ENCODE measurements around the gene RHOB. TPM values are rescaled to one million over a fixed set of nuclear protein-coding genes. Genes with fewer than 3 reads are reported as not detected.

Gene RHOB
- total RNA-seq, 2 experiments from 2014 or later: 25.9 to 26.6 TPM

DNA sequence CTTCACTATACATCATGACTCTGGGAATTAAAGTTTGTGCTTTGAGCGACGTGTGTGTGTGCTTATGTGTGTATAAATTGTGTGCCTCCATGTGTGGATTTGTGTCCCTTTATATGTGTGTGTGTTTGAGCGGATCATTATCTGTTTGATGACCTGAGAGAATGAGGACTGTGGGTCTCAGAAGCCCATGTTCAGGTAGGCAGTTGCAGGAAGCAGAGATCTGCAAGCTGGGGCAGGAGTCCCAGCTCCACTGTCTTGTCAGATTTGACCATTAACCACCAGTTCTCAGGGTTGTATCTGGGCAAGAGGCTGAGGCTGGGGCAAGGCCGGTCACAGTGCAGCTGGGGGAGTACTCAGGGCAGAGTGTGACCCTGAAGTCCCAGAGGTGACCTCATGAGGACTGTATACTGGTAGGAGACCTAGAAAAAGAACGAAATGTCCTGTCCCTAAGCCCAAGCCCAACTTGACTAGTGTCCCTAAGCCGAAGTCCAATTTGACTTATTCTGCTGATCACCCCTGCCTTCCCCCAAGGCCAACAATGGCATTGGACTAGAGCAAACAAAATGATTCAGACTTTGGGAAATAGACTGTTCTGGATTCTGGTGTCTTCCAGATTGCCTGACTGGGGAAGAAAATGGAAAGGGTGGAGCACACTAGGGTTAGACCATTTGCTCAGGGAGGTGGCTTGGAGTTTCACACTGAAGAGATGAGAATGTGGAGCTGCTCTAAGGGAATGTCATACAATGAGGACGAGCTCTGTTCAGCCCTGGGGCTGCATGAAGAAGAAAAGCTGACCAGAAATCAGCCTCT is 28.1 kb downstream of the RHOB start:
- TF ChIP-seq, protein P1, sequence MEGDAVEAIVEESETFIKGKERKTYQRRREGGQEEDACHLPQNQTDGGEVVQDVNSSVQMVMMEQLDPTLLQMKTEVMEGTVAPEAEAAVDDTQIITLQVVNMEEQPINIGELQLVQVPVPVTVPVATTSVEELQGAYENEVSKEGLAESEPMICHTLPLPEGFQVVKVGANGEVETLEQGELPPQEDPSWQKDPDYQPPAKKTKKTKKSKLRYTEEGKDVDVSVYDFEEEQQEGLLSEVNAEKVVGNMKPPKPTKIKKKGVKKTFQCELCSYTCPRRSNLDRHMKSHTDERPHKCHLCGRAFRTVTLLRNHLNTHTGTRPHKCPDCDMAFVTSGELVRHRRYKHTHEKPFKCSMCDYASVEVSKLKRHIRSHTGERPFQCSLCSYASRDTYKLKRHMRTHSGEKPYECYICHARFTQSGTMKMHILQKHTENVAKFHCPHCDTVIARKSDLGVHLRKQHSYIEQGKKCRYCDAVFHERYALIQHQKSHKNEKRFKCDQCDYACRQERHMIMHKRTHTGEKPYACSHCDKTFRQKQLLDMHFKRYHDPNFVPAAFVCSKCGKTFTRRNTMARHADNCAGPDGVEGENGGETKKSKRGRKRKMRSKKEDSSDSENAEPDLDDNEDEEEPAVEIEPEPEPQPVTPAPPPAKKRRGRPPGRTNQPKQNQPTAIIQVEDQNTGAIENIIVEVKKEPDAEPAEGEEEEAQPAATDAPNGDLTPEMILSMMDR (IDR thresholded peaks at IDR 0.05): no peak
- no peak overlapping the region for H3K27ac Mint-ChIP-seq
- Histone ChIP-seq H3K36me3 (ENCODE audit: insufficient read depth, low read length) (no peaks in the 10 kb centered on the region), H3K27ac (ENCODE audit: low read depth in 1 of 2, low read length in 2 of 2) (no peak overlapping the region), H3K9me3 (ENCODE audit: control insufficient read depth in 1 of 2, insufficient read depth in 1 of 2, low read length in 2 of 2) (no peaks in the 10 kb centered on the region), H3K4me3 (ENCODE audit: low read length) (no peak overlapping the region), H3K4me1 (ENCODE audit: insufficient read depth, low read length) (no peaks in the 10 kb centered on the region), H3K27me3 (ENCODE audit: control insufficient read depth in 1 of 2, insufficient read depth in 2 of 2, low read length in 2 of 2) (no peaks in the 10 kb centered on the region)
- no peak for ATAC-seq (ENCODE audit: poor library complexity)
- H3K4me3 Mint-ChIP-seq: no peak overlapping the region
- intact Hi-C loops (cut with DNase I, micrococcal nuclease): no loop called here
- CTCF ChIA-PET: no interaction called here
- DNase-seq: no peak
- H3K27me3 Mint-ChIP-seq: peaks cover 5% of the 10 kb centered on the region
- no peaks in the 10 kb centered on the region for H3K4me1 Mint-ChIP-seq (ENCODE audit: low read depth)
- POLR2A ChIA-PET: no interaction called here
- H3K9me3 Mint-ChIP-seq: no peaks in the 10 kb centered on the region
- H3K36me3 Mint-ChIP-seq (ENCODE audit: low read depth): no peaks in the 10 kb centered on the region

DNA sequence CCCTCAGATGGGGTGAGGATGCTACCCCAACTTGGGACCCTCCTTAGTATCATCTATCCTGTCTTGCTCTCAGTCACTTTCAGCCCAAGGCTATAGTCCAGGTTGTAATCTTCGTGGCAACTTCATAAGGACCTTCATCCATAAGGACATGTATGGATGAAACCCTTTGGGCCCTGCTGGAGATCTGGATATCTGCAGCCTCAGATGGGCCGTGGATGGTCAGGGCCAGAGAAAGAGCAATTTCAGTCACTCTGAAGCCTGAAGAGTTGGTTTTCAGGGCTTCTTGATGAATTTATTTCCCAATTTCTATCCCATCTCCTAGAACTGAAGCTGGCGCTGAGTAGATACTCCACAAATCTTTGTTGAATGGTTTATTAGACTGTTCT is 28.7 kb downstream of the RHOB start:
- H3K4me3 Mint-ChIP-seq: no peak overlapping the region
- intact Hi-C loops (cut with DNase I, micrococcal nuclease): no loop called here
- H3K27ac Mint-ChIP-seq: no peak overlapping the region
- ChIA-PET CTCF (no interaction called here), POLR2A (no interaction called here)
- TF ChIP-seq, protein P1 (IDR thresholded peaks at IDR 0.05): no peak
- Histone ChIP-seq H3K27me3 (ENCODE audit: control insufficient read depth in 1 of 2, insufficient read depth in 2 of 2, low read length in 2 of 2) (no peaks in the 10 kb centered on the region), H3K27ac (ENCODE audit: low read depth in 1 of 2, low read length in 2 of 2) (no peak overlapping the region), H3K4me1 (ENCODE audit: insufficient read depth, low read length) (no peaks in the 10 kb centered on the region), H3K9me3 (ENCODE audit: control insufficient read depth in 1 of 2, insufficient read depth in 1 of 2, low read length in 2 of 2) (no peaks in the 10 kb centered on the region), H3K4me3 (ENCODE audit: low read length) (no peak overlapping the region), H3K36me3 (ENCODE audit: insufficient read depth, low read length) (no peaks in the 10 kb centered on the region)
- DNase-seq: no peak
- no peak for ATAC-seq (ENCODE audit: poor library complexity)
- no peaks in the 10 kb centered on the region for H3K36me3 Mint-ChIP-seq (ENCODE audit: low read depth)
- no peaks in the 10 kb centered on the region for H3K9me3 Mint-ChIP-seq
- no peaks in the 10 kb centered on the region for H3K4me1 Mint-ChIP-seq (ENCODE audit: low read depth)
- peaks cover 5% of the 10 kb centered on the region for H3K27me3 Mint-ChIP-seq

DNA sequence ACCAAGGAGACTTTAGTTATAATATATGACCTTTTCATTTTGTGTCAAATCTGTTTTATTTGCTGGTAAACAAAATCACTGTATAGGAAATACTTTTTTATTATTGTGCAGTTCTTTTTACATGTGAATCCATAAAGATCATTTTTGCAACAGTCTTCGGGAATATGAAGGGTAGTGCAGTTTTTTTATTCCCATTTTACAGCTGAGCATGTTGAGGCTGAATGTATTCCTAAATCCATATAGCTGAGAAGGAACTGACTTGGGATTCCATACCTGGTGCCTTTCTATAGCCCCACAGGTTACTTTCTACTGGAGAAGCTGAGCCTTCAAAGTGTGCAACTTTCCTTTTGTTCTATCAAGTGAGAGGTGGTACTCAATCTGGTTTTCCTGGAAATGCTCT is 29.6 kb downstream of the RHOB start:
- Histone ChIP-seq H3K9me3 (ENCODE audit: control insufficient read depth in 1 of 2, insufficient read depth in 1 of 2, low read length in 2 of 2) (no peaks in the 10 kb centered on the region), H3K27me3 (ENCODE audit: control insufficient read depth in 1 of 2, insufficient read depth in 2 of 2, low read length in 2 of 2) (no peaks in the 10 kb centered on the region), H3K4me3 (ENCODE audit: low read length) (no peak overlapping the region), H3K36me3 (ENCODE audit: insufficient read depth, low read length) (no peaks in the 10 kb centered on the region), H3K4me1 (ENCODE audit: insufficient read depth, low read length) (no peaks in the 10 kb centered on the region), H3K27ac (ENCODE audit: low read depth in 1 of 2, low read length in 2 of 2) (no peak overlapping the region)
- POLR2A ChIA-PET: no interaction called here
- H3K9me3 Mint-ChIP-seq: no peaks in the 10 kb centered on the region
- no peaks in the 10 kb centered on the region for H3K36me3 Mint-ChIP-seq (ENCODE audit: low read depth)
- DNase-seq (no peak), ATAC-seq (ENCODE audit: poor library complexity) (no peak)
- TF ChIP-seq, protein P1 (IDR thresholded peaks at IDR 0.05): no peak
- H3K27ac Mint-ChIP-seq: no peak overlapping the region
- no peak overlapping the region for H3K4me3 Mint-ChIP-seq
- intact Hi-C loops (cut with DNase I, micrococcal nuclease): no loop called here
- CTCF ChIA-PET: no interaction called here
- H3K4me1 Mint-ChIP-seq (ENCODE audit: low read depth): no peaks in the 10 kb centered on the region
- H3K27me3 Mint-ChIP-seq: peaks cover 5% of the 10 kb centered on the region
